ENCODE measurements around the gene CCDC50.

CCDC50 gene

DNA sequence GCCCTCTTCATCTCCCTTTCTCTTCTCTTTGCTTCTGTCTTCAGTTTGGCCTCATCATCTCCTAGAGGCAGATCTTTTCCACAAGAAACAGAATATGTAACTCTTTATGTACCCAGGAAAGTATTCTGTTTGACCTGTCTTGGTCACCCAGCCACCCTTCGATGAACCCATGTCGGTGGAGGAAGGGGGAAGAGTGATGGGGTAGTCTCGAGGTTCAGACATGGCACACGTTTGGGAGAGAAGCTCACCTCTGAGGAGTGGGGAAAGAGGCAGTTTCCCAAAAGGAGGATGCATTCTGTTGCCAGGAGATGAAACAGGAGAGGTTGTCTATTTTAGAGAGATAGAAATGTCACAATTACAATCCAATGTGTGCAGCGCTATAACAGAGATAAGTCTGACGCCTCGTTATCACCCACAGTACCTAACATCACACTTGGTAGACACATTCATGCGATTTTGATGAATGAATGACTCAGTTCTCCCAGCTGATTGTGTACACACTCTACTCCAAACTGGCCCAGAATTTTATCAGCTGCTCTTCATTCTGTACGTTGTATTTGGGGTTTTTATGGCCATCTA, 722 bp upstream of the CCDC50 start:
- no peak for DNase-seq (ENCODE audit: low spot score)
- H3K79me1 ChIP-seq (ENCODE audit: low read depth, low read length), result no peaks in the 10 kb centered on the region
- no peaks in the 10 kb centered on the region for H3K27me3 ChIP-seq (ENCODE audit: control insufficient read depth in 3 of 3, insufficient read depth in 3 of 3, low read depth in 1 of 3, low read length in 3 of 3)
- H3K27ac ChIP-seq (replicated peaks; ENCODE audit: low read length), result no peak overlapping the region
- H2BK5ac ChIP-seq (ENCODE audit: low read length), result no peak overlapping the region
- H3K18ac ChIP-seq (ENCODE audit: low read length), result no peak overlapping the region
- no peak overlapping the region for H2BK15ac ChIP-seq (ENCODE audit: low read length)
- H3K36me3 ChIP-seq (replicated peaks in 1 of 2; ENCODE audit: control insufficient read depth in 2 of 2, insufficient read depth in 2 of 2, low read length in 2 of 2), result no peaks in the 10 kb centered on the region
- H3K14ac ChIP-seq (ENCODE audit: low read length), result no peak overlapping the region
- H2AFZ ChIP-seq (ENCODE audit: low read length), result peak overlapping the region; percentile 94
- no peak overlapping the region for H3K4ac ChIP-seq (ENCODE audit: low read length)
- no peak overlapping the region for H2BK120ac ChIP-seq (ENCODE audit: low read depth, low read length)
- H3K9me3 ChIP-seq (replicated peaks in 1 of 2; ENCODE audit: control insufficient read depth in 2 of 2, insufficient read depth in 1 of 2, low read depth in 1 of 2, low read length in 2 of 2), result no peaks in the 10 kb centered on the region
- H3K23ac ChIP-seq (ENCODE audit: low read depth, low read length, poor library complexity), result no peak overlapping the region
- no peak overlapping the region for H2AK5ac ChIP-seq (ENCODE audit: low read depth, low read length)
- WGBS, 2 donors (ENCODE audit: extremely low coverage in 2 of 2, insufficient read length in 2 of 2, insufficient replicate concordance in 1 of 2), result no CpG with 5 or more reads among the region's 9 CpGs
- H3K4me2 ChIP-seq (ENCODE audit: insufficient read depth, low read length, poor library complexity, severe bottlenecking), result peak overlapping the region; percentile 61
- H3K4me3 ChIP-seq (ENCODE audit: low read length in 2 of 2), result peak overlapping the region in 1 of 2 donors; percentile 55
- H3K4me1 ChIP-seq (ENCODE audit: control insufficient read depth in 2 of 2, insufficient read depth in 1 of 2, low read depth in 1 of 2, low read length in 2 of 2), result peaks cover 12 to 14% of the 10 kb centered on the region in 2 donors
- no peak overlapping the region for H4K8ac ChIP-seq (ENCODE audit: low read depth, low read length)
- no peak overlapping the region for H3K9ac ChIP-seq (ENCODE audit: low read depth, low read length, poor library complexity)
- H4K91ac ChIP-seq (ENCODE audit: low read depth, low read length, poor library complexity), result no peak overlapping the region
- no peak overlapping the region for H2BK12ac ChIP-seq (ENCODE audit: low read length)

DNA sequence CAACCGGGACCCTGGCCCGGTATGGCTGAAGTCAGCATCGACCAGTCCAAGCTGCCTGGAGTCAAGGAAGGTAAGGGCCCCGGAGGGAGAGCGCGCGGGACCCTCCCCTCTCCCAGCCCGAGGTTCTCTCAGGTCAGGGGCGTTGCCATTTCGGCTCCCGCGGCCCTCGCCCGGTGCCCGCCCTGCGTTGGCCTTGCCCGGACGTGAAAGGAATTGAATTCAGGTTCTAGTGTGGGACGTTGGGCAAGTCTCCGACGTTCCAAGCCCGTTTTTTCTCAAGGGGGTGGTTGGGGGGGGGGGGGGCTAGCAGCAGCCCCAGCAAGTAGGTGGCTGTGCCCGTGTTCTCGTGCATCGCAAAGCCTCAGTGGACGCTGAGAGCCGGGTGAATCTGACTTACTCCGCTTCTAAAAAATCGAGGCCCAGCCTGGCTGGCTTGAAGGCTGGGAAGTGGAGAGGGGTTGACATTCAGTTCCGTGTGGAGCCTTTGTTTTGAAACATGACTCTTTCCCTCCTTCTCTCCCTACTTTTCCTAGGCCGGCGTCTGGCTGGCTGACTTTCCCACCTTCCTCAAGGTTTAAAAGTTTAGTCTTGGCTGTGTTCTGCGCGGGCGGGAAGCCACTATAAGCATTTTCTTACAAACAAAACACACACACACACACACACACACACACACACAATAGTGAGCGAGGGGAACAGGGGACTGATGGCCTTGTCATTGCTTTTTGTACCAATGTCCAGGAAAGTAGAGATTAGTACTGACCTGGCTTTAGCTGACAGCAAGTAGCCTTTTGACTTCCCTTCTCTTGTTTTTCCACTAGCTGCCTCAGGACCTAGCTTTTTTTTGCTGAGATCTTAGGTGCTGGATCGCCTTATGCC, 698 bp downstream of the CCDC50 start, which contains the start of gene UTS2B:
TSS of gene UTS2B (minus strand) at position 873 of the 876 bp plus-strand sequence. CDS start 48,337 bp downstream, outside the sequence.
- Histone ChIP-seq H2BK15ac (ENCODE audit: low read length) (peak within 1 kb of the TSS; percentile 84), H4K8ac (ENCODE audit: low read depth, low read length) (no peak within 1 kb of the TSS), H3K9me3 (replicated peaks in 1 of 2; ENCODE audit: control insufficient read depth in 2 of 2, insufficient read depth in 1 of 2, low read depth in 1 of 2, low read length in 2 of 2) (no peaks in the 10 kb centered on the region), H3K27me3 (ENCODE audit: control insufficient read depth in 3 of 3, insufficient read depth in 3 of 3, low read depth in 1 of 3, low read length in 3 of 3) (no peaks in the 10 kb centered on the region), H2AK5ac (ENCODE audit: low read depth, low read length) (peak within 1 kb of the TSS; percentile 15), H3K79me1 (ENCODE audit: low read depth, low read length) (no peaks in the 10 kb centered on the region), H2AFZ (ENCODE audit: low read length) (peak within 1 kb of the TSS; percentile 94), H2BK12ac (ENCODE audit: low read length) (no peak within 1 kb of the TSS), H3K27ac (replicated peaks; ENCODE audit: low read length) (peak within 1 kb of the TSS; percentile 80), H3K36me3 (replicated peaks in 1 of 2; ENCODE audit: control insufficient read depth in 2 of 2, insufficient read depth in 2 of 2, low read length in 2 of 2) (no peaks in the 10 kb centered on the region), H3K4ac (ENCODE audit: low read length) (peak within 1 kb of the TSS; percentile 76), H2BK120ac (ENCODE audit: low read depth, low read length) (no peak within 1 kb of the TSS), H3K14ac (ENCODE audit: low read length) (peak within 1 kb of the TSS; percentile 33), H4K91ac (ENCODE audit: low read depth, low read length, poor library complexity) (peak within 1 kb of the TSS; percentile 28), H3K9ac (ENCODE audit: low read depth, low read length, poor library complexity) (peak within 1 kb of the TSS; percentile 96), H3K4me3 (ENCODE audit: low read length in 2 of 2) (peak within 1 kb of the TSS; percentile 55 to 97), H3K4me2 (ENCODE audit: insufficient read depth, low read length, poor library complexity, severe bottlenecking) (peak within 1 kb of the TSS; percentile 61), H2BK5ac (ENCODE audit: low read length) (peak within 1 kb of the TSS; percentile 70), H3K4me1 (ENCODE audit: control insufficient read depth in 2 of 2, insufficient read depth in 1 of 2, low read depth in 1 of 2, low read length in 2 of 2) (peaks cover 12 to 14% of the 10 kb centered on the region in 2 donors), H3K23ac (ENCODE audit: low read depth, low read length, poor library complexity) (peak within 1 kb of the TSS; percentile 96), H3K18ac (ENCODE audit: low read length) (peak within 1 kb of the TSS; percentile 99)
- DNase-seq (ENCODE audit: low spot score), result peak; percentile 47
- no CpG with 5 or more reads among the region's 37 CpGs for WGBS, 2 donors (ENCODE audit: extremely low coverage in 2 of 2, insufficient read length in 2 of 2, insufficient replicate concordance in 1 of 2)

DNA sequence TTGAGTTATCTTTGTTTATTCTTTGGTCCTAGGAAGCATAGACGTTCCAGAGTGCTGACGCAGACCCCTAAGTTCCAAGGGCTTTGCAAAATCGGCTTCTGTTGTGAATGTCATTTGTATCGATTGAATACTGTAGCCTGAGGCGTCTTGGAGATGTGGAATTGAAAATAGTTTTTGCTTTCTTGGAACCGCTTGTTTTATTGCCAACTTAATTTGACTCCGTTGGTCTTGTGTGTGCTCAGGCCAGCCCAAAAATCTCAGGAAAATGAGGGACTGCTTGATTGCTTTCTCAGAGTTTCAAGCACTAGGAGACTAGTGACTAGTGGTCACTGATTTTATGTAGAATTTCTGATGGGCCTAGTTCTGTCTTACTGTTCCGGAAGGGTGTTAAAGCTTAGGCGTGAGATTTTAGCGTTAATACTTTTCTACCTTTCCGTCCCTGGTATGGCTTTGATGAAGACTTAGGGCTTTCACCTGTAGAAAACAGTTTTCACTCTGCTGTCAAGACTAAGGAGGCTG, 1.4 kb downstream of the CCDC50 start:
- H3K27ac ChIP-seq (replicated peaks; ENCODE audit: low read length), result peak overlapping the region; percentile 32
- no CpG with 5 or more reads among the region's 11 CpGs for WGBS, 2 donors (ENCODE audit: extremely low coverage in 2 of 2, insufficient read length in 2 of 2, insufficient replicate concordance in 1 of 2)

DNA sequence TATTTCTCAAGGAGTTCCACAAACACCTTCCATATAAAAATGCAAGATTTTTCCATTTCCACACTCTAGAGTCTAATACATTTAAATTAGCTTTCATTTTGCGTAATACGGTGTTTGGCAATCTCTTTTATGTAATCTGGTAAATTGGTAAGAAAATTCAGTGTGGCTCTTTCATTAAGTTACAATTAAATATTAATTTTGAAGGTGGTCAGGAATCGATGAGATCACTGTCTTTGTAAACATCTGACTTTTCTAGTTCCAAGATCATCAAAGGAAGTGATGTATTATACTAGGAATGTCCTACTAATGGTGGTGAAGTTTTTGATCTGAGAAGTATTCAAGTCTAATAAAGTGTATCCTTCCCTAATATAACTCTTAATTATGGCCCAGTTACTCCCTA, 2.2 kb downstream of the CCDC50 start:
- peaks cover 0 to 3% of the 10 kb centered on the region in 2 donors for H3K9me3 ChIP-seq (replicated peaks in 1 of 2; ENCODE audit: control insufficient read depth in 2 of 2, insufficient read depth in 1 of 2, low read depth in 1 of 2, low read length in 2 of 2)
- no peak overlapping the region for H3K9ac ChIP-seq (ENCODE audit: low read depth, low read length, poor library complexity)
- no peaks in the 10 kb centered on the region for H3K36me3 ChIP-seq (replicated peaks in 1 of 2; ENCODE audit: control insufficient read depth in 2 of 2, insufficient read depth in 2 of 2, low read length in 2 of 2)
- no peaks in the 10 kb centered on the region for H3K27me3 ChIP-seq (ENCODE audit: control insufficient read depth in 3 of 3, insufficient read depth in 3 of 3, low read depth in 1 of 3, low read length in 3 of 3)
- H2BK15ac ChIP-seq (ENCODE audit: low read length), result no peak overlapping the region
- no peak overlapping the region for H3K18ac ChIP-seq (ENCODE audit: low read length)
- peak overlapping the region in 1 of 2 donors; percentile 55 for H3K4me3 ChIP-seq (ENCODE audit: low read length in 2 of 2)
- no peak overlapping the region for H2AFZ ChIP-seq (ENCODE audit: low read length)
- WGBS, 2 donors (ENCODE audit: extremely low coverage in 2 of 2, insufficient read length in 2 of 2, insufficient replicate concordance in 1 of 2), result no CpG with 5 or more reads among the region's 3 CpGs
- H2BK12ac ChIP-seq (ENCODE audit: low read length), result no peak overlapping the region
- no peaks in the 10 kb centered on the region for H3K79me1 ChIP-seq (ENCODE audit: low read depth, low read length)
- no peak overlapping the region for H2BK120ac ChIP-seq (ENCODE audit: low read depth, low read length)
- H3K27ac ChIP-seq (replicated peaks; ENCODE audit: low read length), result no peak overlapping the region
- DNase-seq (ENCODE audit: low spot score), result no peak
- no peak overlapping the region for H3K4ac ChIP-seq (ENCODE audit: low read length)
- H3K14ac ChIP-seq (ENCODE audit: low read length), result no peak overlapping the region
- H4K91ac ChIP-seq (ENCODE audit: low read depth, low read length, poor library complexity), result no peak overlapping the region
- H3K23ac ChIP-seq (ENCODE audit: low read depth, low read length, poor library complexity), result no peak overlapping the region
- no peak overlapping the region for H2AK5ac ChIP-seq (ENCODE audit: low read depth, low read length)
- no peak overlapping the region for H4K8ac ChIP-seq (ENCODE audit: low read depth, low read length)
- peaks cover 12 to 14% of the 10 kb centered on the region in 2 donors for H3K4me1 ChIP-seq (ENCODE audit: control insufficient read depth in 2 of 2, insufficient read depth in 1 of 2, low read depth in 1 of 2, low read length in 2 of 2)
- no peak overlapping the region for H3K4me2 ChIP-seq (ENCODE audit: insufficient read depth, low read length, poor library complexity, severe bottlenecking)
- no peak overlapping the region for H2BK5ac ChIP-seq (ENCODE audit: low read length)

More for the DNA sequence above, 1.4 kb downstream of the CCDC50 start:
- no peak overlapping the region for H2BK5ac ChIP-seq (ENCODE audit: low read length)
- H3K9me3 ChIP-seq (replicated peaks in 1 of 2; ENCODE audit: control insufficient read depth in 2 of 2, insufficient read depth in 1 of 2, low read depth in 1 of 2, low read length in 2 of 2), result no peaks in the 10 kb centered on the region
- no peak overlapping the region for H3K9ac ChIP-seq (ENCODE audit: low read depth, low read length, poor library complexity)
- H3K23ac ChIP-seq (ENCODE audit: low read depth, low read length, poor library complexity), result no peak overlapping the region
- no peak for DNase-seq (ENCODE audit: low spot score)
- peaks cover 12 to 14% of the 10 kb centered on the region in 2 donors for H3K4me1 ChIP-seq (ENCODE audit: control insufficient read depth in 2 of 2, insufficient read depth in 1 of 2, low read depth in 1 of 2, low read length in 2 of 2)
- peak overlapping the region; percentile 55 to 97 for H3K4me3 ChIP-seq (ENCODE audit: low read length in 2 of 2)
- no peak overlapping the region for H4K8ac ChIP-seq (ENCODE audit: low read depth, low read length)
- no peaks in the 10 kb centered on the region for H3K27me3 ChIP-seq (ENCODE audit: control insufficient read depth in 3 of 3, insufficient read depth in 3 of 3, low read depth in 1 of 3, low read length in 3 of 3)
- H3K4ac ChIP-seq (ENCODE audit: low read length), result no peak overlapping the region
- no peaks in the 10 kb centered on the region for H3K36me3 ChIP-seq (replicated peaks in 1 of 2; ENCODE audit: control insufficient read depth in 2 of 2, insufficient read depth in 2 of 2, low read length in 2 of 2)
- H2AK5ac ChIP-seq (ENCODE audit: low read depth, low read length), result no peak overlapping the region
- no peaks in the 10 kb centered on the region for H3K79me1 ChIP-seq (ENCODE audit: low read depth, low read length)
- H3K18ac ChIP-seq (ENCODE audit: low read length), result no peak overlapping the region
- H2BK12ac ChIP-seq (ENCODE audit: low read length), result no peak overlapping the region
- H2AFZ ChIP-seq (ENCODE audit: low read length), result peak overlapping the region; percentile 94
- H3K14ac ChIP-seq (ENCODE audit: low read length), result no peak overlapping the region
- peak overlapping the region; percentile 61 for H3K4me2 ChIP-seq (ENCODE audit: insufficient read depth, low read length, poor library complexity, severe bottlenecking)
- H2BK15ac ChIP-seq (ENCODE audit: low read length), result no peak overlapping the region
- H2BK120ac ChIP-seq (ENCODE audit: low read depth, low read length), result no peak overlapping the region
- no peak overlapping the region for H4K91ac ChIP-seq (ENCODE audit: low read depth, low read length, poor library complexity)

Measured in neuronal stem cell (in vitro differentiated cells).